ENCODE results near the gene MESP1.
"Not testable (repeated sequence)": the region's sequence is repeated elsewhere in the genome, so short reads cannot be mapped to it uniquely, and the experiment has no call there.

MESP1 gene

GRCh38 chr15:89750560-89751542, at the start of gene MESP1:
Gene MESP1 (minus strand): TSS chr15:89751249. CDS start chr15:89751231, 18 bp downstream.
- peak; percentile 97 for DNase-seq

- no peak for DNase-seq
Measured at GRCh38 chr15:89799918-89800498, 49.0 kb upstream of the MESP1 start.

- no peak for DNase-seq
Measured at GRCh38 chr15:89799011-89799911, 48.2 kb upstream of the MESP1 start.

- no peak for DNase-seq
Measured at GRCh38 chr15:89797678-89798201, 46.7 kb upstream of the MESP1 start.

- no peak for DNase-seq
Measured at GRCh38 chr15:89795996-89796395, 44.9 kb upstream of the MESP1 start.

GRCh38 chr15:89794627-89795241, 43.7 kb upstream of the MESP1 start:
- DNase-seq = no peak

GRCh38 chr15:89792106-89792805, 41.2 kb upstream of the MESP1 start:
- no peak for DNase-seq

GRCh38 chr15:89790661-89791060, 39.6 kb upstream of the MESP1 start:
- no peak for DNase-seq

- DNase-seq = no peak
Measured at GRCh38 chr15:89790206-89790605, 39.2 kb upstream of the MESP1 start.

GRCh38 chr15:89788585-89788984, 37.5 kb upstream of the MESP1 start:
- DNase-seq = not testable (repeated sequence)

- no peak for DNase-seq
Measured at GRCh38 chr15:89787944-89788343, 36.9 kb upstream of the MESP1 start.

GRCh38 chr15:89785774-89786140, 34.7 kb upstream of the MESP1 start:
- DNase-seq = no peak

- no peak for DNase-seq
Measured at GRCh38 chr15:89785064-89785773, 34.2 kb upstream of the MESP1 start.

GRCh38 chr15:89784686-89784960, 33.6 kb upstream of the MESP1 start:
- no peak for DNase-seq

- DNase-seq = no peak
Measured at GRCh38 chr15:89783861-89784685, 33.0 kb upstream of the MESP1 start.

GRCh38 chr15:89783111-89783860, 32.2 kb upstream of the MESP1 start:
- peak; percentile 87 for DNase-seq

- not testable (repeated sequence) for DNase-seq
Measured at GRCh38 chr15:89782619-89782950, 31.5 kb upstream of the MESP1 start.

GRCh38 chr15:89781891-89782618, 31.0 kb upstream of the MESP1 start:
- DNase-seq = no peak

GRCh38 chr15:89781055-89781454, 30.0 kb upstream of the MESP1 start:
- DNase-seq = peak; percentile 57

Measured in hematopoietic multipotent progenitor cell treated with erythropoietin and hydrocortisone succinate and interleukin-3 and kit ligand, for 4 days (in vitro differentiated cells).